T-helper 2 cell treated with Interferon-gamma antibody and Interleukin-4, amounts not matched to agents 5 μg/mL and 100 μg/mL, for 36 hours (primary cell): Measurements from ENCODE around the gene TMEM52.

ENCODE experiments used
- DNase-seq: peaks from one replicate; pipeline ENCODE4 v3.0.0; 2021; ENCODE audit warnings: low spot score
- H3K27ac Mint-ChIP-seq: one replicate; pipeline ENCODE4 v1.8.0; 2021; ENCODE audit warnings: mild to moderate bottlenecking, mixed read lengths
- H3K27me3 Mint-ChIP-seq: one replicate; pipeline ENCODE4 v1.8.0; 2021; ENCODE audit warnings: low read depth, mixed read lengths
- H3K36me3 Mint-ChIP-seq: one replicate; pipeline ENCODE4 v1.8.0; 2021; ENCODE audit warnings: low read depth, mixed read lengths
- H3K4me1 Mint-ChIP-seq: one replicate; pipeline ENCODE4 v1.8.0; 2021; ENCODE audit warnings: low read depth, mixed read lengths
- H3K4me3 Mint-ChIP-seq: one replicate; pipeline ENCODE4 v1.8.0; 2022; ENCODE audit warnings: mild to moderate bottlenecking, moderate library complexity, mixed read lengths
- H3K9me3 Mint-ChIP-seq: one replicate; pipeline ENCODE4 v1.8.0; 2021; ENCODE audit warnings: mixed read lengths

The TMEM52 gene

GRCh38 chr1:1956586-1957532, 37.8 kb upstream of the TMEM52 start:
- H3K27ac Mint-ChIP-seq: no peak overlapping the region
- H3K4me3 Mint-ChIP-seq: no peak overlapping the region
- H3K9me3 Mint-ChIP-seq: no peaks in the 10 kb centered on the region
- DNase-seq: no peak
- no peaks in the 10 kb centered on the region for H3K36me3 Mint-ChIP-seq
- peaks cover 5% of the 10 kb centered on the region for H3K27me3 Mint-ChIP-seq
- H3K4me1 Mint-ChIP-seq: no peaks in the 10 kb centered on the region

GRCh38 chr1:1956101-1956500, 37.0 kb upstream of the TMEM52 start:
- peaks cover 7% of the 10 kb centered on the region for H3K9me3 Mint-ChIP-seq
- H3K4me1 Mint-ChIP-seq: no peaks in the 10 kb centered on the region
- no peak overlapping the region for H3K4me3 Mint-ChIP-seq
- no peak for DNase-seq
- peaks cover 2% of the 10 kb centered on the region for H3K27me3 Mint-ChIP-seq
- no peaks in the 10 kb centered on the region for H3K36me3 Mint-ChIP-seq
- H3K27ac Mint-ChIP-seq: no peak overlapping the region

- DNase-seq: no peak
- Mint-ChIP-seq H3K27ac (no peak overlapping the region), H3K9me3 (peaks cover 11% of the 10 kb centered on the region), H3K4me3 (no peak overlapping the region), H3K4me1 (no peaks in the 10 kb centered on the region), H3K27me3 (no peaks in the 10 kb centered on the region), H3K36me3 (no peaks in the 10 kb centered on the region)
Observed at GRCh38 chr1:1955621-1956094, 36.6 kb upstream of the TMEM52 start.

GRCh38 chr1:1954831-1955441, 35.9 kb upstream of the TMEM52 start:
- Mint-ChIP-seq H3K36me3 (no peaks in the 10 kb centered on the region), H3K4me1 (no peaks in the 10 kb centered on the region), H3K27me3 (no peaks in the 10 kb centered on the region), H3K4me3 (no peak overlapping the region), H3K27ac (no peak overlapping the region), H3K9me3 (peaks cover 15% of the 10 kb centered on the region)
- DNase-seq: no peak

GRCh38 chr1:1954015-1954414, 34.9 kb upstream of the TMEM52 start:
- no peaks in the 10 kb centered on the region for H3K27me3 Mint-ChIP-seq
- DNase-seq: no peak
- peaks cover 16% of the 10 kb centered on the region for H3K9me3 Mint-ChIP-seq
- H3K36me3 Mint-ChIP-seq: no peaks in the 10 kb centered on the region
- H3K4me1 Mint-ChIP-seq: no peaks in the 10 kb centered on the region
- H3K27ac Mint-ChIP-seq: no peak overlapping the region
- no peak overlapping the region for H3K4me3 Mint-ChIP-seq

- Mint-ChIP-seq H3K27me3 (no peaks in the 10 kb centered on the region), H3K36me3 (no peaks in the 10 kb centered on the region), H3K9me3 (peaks cover 16% of the 10 kb centered on the region), H3K4me3 (no peak overlapping the region), H3K27ac (no peak overlapping the region), H3K4me1 (no peaks in the 10 kb centered on the region)
- no peak for DNase-seq
Observed at GRCh38 chr1:1950940-1951339, 31.9 kb upstream of the TMEM52 start.

GRCh38 chr1:1948783-1949182, 29.7 kb upstream of the TMEM52 start:
- peaks cover 16% of the 10 kb centered on the region for H3K9me3 Mint-ChIP-seq
- no peak overlapping the region for H3K4me3 Mint-ChIP-seq
- no peaks in the 10 kb centered on the region for H3K27me3 Mint-ChIP-seq
- H3K36me3 Mint-ChIP-seq: no peaks in the 10 kb centered on the region
- H3K27ac Mint-ChIP-seq: no peak overlapping the region
- H3K4me1 Mint-ChIP-seq: no peaks in the 10 kb centered on the region
- no peak for DNase-seq

- H3K36me3 Mint-ChIP-seq: no peaks in the 10 kb centered on the region
Observed at GRCh38 chr1:1947493-1947892, 28.4 kb upstream of the TMEM52 start.

GRCh38 chr1:1946540-1946939, 27.5 kb upstream of the TMEM52 start:
- no peak overlapping the region for H3K27ac Mint-ChIP-seq
- no peaks in the 10 kb centered on the region for H3K4me1 Mint-ChIP-seq
- H3K4me3 Mint-ChIP-seq: no peak overlapping the region
- peaks cover 14% of the 10 kb centered on the region for H3K9me3 Mint-ChIP-seq
- no peaks in the 10 kb centered on the region for H3K27me3 Mint-ChIP-seq
- no peak for DNase-seq
- H3K36me3 Mint-ChIP-seq: no peaks in the 10 kb centered on the region

More at GRCh38 chr1:1947493-1947892, 28.4 kb upstream of the TMEM52 start:
- H3K9me3 Mint-ChIP-seq: peaks cover 16% of the 10 kb centered on the region
- no peak for DNase-seq
- no peaks in the 10 kb centered on the region for H3K4me1 Mint-ChIP-seq
- H3K27me3 Mint-ChIP-seq: no peaks in the 10 kb centered on the region
- H3K4me3 Mint-ChIP-seq: no peak overlapping the region
- no peak overlapping the region for H3K27ac Mint-ChIP-seq

GRCh38 chr1:1945782-1946393, 26.8 kb upstream of the TMEM52 start:
- no peaks in the 10 kb centered on the region for H3K4me1 Mint-ChIP-seq
- H3K36me3 Mint-ChIP-seq: no peaks in the 10 kb centered on the region
- H3K4me3 Mint-ChIP-seq: no peak overlapping the region
- no peaks in the 10 kb centered on the region for H3K27me3 Mint-ChIP-seq
- no peak for DNase-seq
- no peak overlapping the region for H3K27ac Mint-ChIP-seq
- H3K9me3 Mint-ChIP-seq: peaks cover 7% of the 10 kb centered on the region

- no peaks in the 10 kb centered on the region for H3K9me3 Mint-ChIP-seq
- H3K4me3 Mint-ChIP-seq: no peak overlapping the region
- H3K4me1 Mint-ChIP-seq: no peaks in the 10 kb centered on the region
- no peak for DNase-seq
- H3K27ac Mint-ChIP-seq: no peak overlapping the region
- H3K27me3 Mint-ChIP-seq: no peaks in the 10 kb centered on the region
- no peaks in the 10 kb centered on the region for H3K36me3 Mint-ChIP-seq
Observed at GRCh38 chr1:1943834-1944570, 24.9 kb upstream of the TMEM52 start.

- Mint-ChIP-seq H3K4me3 (no peak overlapping the region), H3K9me3 (no peaks in the 10 kb centered on the region), H3K27ac (no peak overlapping the region)
Observed at GRCh38 chr1:1942753-1943656, 23.9 kb upstream of the TMEM52 start.

More at GRCh38 chr1:1942753-1943656, 23.9 kb upstream of the TMEM52 start:
- Mint-ChIP-seq H3K4me1 (no peaks in the 10 kb centered on the region), H3K27me3 (no peaks in the 10 kb centered on the region), H3K36me3 (no peaks in the 10 kb centered on the region)
- DNase-seq: no peak
